HAP-1 (cell line): Measurements from ENCODE around the gene TPH1.
"Not testable (repeated sequence)": the region's sequence is repeated elsewhere in the genome, so short reads cannot be mapped to it uniquely, and the experiment has no call there.

ENCODE experiments used
- DNase-seq, 2 experiments: peaks; one replicate each; pipeline ENCODE4 v3.0.0-alpha.2; 2016 to 2020; ENCODE audit warnings: low spot score in 2 of 2
- H3K27me3 ChIP-seq: fragments of 250-450 bp; sonication (Bioruptor Pico); 2 replicates; pipeline ENCODE4 v1.5.1; 2020; ENCODE audit warnings: low read depth, mild to moderate bottlenecking, moderate library complexity
- H3K36me3 ChIP-seq: fragments of 250-450 bp; sonication (Bioruptor Pico); replicated peaks from 2 replicates; pipeline ENCODE4 v1.5.1; 2020; ENCODE audit warnings: mild to moderate bottlenecking
- H3K4me1 ChIP-seq: fragments of 250-450 bp; sonication (Bioruptor Pico); 2 replicates; pipeline ENCODE4 v1.5.1; 2020; ENCODE audit warnings: mild to moderate bottlenecking
- H3K4me3 ChIP-seq: fragments of 250-450 bp; sonication (Bioruptor Pico); 2 replicates; pipeline ENCODE4 v1.5.1; 2020; ENCODE audit warnings: mild to moderate bottlenecking, moderate library complexity
- H3K9me3 ChIP-seq: fragments of 250-450 bp; sonication (Bioruptor Pico); 2 replicates; pipeline ENCODE4 v1.5.1; 2020; ENCODE audit warnings: mild to moderate bottlenecking, moderate library complexity
- in situ Hi-C: fragments of 300-500 bp; cut with MboI; formaldehyde crosslinking; loops from 3 replicates; pipeline ENCODE4 v1.14.3; 2020; ENCODE audit warnings: low sequenced_read_pairs, inconsistent platforms, mixed read lengths

TPH1 gene

DNA sequence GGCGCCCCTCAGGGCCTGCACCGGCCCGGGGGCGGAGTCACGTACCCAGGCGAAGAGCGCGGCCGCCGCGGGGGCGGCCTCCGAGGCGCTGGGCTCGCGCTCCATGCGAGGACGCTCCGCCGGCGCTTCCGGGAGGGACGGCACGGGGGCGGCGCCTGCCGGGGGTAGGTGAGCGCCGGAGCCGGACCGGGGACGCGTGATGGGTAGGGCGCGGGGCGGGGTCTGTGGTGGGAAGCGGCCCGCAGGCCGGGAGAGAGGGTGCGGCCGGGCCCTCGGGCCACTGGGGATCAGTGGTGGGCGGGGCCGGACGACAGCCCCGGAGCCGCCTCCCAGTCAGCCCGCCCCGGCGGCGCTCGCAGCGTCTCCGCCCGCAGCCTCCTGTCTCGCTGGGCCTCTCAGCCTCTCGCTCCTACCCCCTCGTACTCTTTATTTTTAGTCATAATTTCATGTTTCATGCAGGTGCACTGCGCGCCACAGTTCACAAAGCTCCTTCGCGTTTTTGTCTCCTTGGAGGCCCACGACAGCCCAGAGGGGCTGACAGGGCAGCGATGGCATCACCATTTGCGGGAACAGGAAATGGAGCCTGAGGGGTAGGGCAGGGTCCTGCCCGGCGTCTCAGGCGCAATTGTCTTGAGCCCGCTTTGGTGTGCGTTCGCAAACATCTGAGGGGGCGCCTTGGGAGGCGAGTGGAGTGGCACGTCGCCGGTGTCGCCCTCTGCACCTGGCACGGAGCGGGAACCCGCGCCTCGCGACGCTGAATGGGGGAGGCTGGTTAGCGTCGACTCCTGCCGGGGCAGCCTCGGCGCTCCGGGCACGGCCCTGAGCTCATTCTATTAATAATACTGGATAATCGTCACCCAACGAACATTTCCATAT is 32.9 kb downstream of the TPH1 start, which contains the start of gene SERGEF:
Gene SERGEF, minus strand, starts transcription at position 142 of the 876 bp plus-strand sequence. Its CDS starts 37 bp downstream, at position 105.
- Histone ChIP-seq H3K27me3 (no peaks in the 10 kb centered on the region), H3K4me1 (peaks cover 35% of the 10 kb centered on the region), H3K9me3 (no peaks in the 10 kb centered on the region), H3K36me3 (no peaks in the 10 kb centered on the region), H3K4me3 (peak within 1 kb of the TSS; percentile 66)
- peak; percentile 95 to 98 for DNase-seq
- in situ Hi-C loops, result no loop called here

DNA sequence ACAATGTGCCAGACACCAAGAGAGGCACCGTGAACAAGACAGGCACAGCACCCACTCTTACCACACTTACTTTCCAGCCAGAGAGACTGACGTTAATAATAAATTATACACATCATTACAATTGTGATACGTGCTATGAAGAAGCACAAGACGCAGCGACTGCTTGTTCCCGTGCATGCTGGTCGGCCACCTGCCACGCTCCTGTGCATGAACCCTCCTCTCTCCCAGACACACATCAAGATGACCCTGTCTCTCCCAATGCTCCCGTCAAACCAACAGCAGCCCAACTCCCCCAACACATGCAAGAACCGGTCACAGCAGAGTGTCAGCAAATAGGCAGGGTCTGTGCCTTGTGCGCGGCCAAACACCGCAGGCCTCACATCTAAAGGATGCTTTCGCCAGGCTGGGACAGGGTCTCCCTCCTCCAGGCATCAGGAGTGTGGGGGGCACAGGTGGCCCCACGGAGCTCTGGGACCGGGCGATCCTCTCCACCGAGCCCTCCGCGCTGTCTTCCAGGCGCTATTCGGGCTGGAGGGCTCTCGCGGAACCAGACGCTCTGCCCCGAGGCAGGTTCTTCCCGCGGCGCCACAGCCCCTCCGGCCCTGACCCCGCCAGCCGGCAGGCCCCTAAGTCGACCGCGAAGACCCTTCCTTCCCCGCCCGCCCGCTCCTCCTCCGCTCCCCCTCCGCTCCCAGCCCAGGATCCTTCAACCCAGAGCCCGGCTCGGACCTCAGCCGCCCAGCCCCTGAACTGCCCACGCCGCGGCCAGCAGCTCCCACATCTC is 33.8 kb downstream of the TPH1 start:
- peak; percentile 28 to 57 for DNase-seq
- no peaks in the 10 kb centered on the region for H3K27me3 ChIP-seq
- H3K36me3 ChIP-seq, result peaks cover 8% of the 10 kb centered on the region; the same call in 1 of the 2 replicates
- in situ Hi-C loops, result no loop called here
- peaks cover 35% of the 10 kb centered on the region for H3K4me1 ChIP-seq
- H3K4me3 ChIP-seq, result peak overlapping the region; percentile 66
- no peaks in the 10 kb centered on the region for H3K9me3 ChIP-seq

DNA sequence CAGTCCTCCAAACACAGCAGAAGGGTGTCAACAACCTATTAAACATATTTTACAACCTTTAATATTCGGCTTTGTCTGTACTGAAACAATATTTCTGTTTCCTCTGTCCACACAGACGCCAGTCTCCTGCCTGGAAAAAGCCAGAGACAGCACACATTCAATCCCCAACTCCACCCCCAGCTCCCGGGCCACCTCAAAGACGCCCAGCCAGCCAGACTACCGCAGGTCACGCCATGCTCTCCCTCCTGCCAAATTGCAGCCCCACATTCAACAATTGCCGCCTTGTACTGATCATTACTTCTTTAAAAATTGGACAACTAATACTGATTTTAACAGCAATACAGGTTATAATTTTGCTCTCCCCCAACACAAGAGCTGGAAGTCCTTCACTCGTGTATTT is 34.4 kb downstream of the TPH1 start:
- H3K4me3 ChIP-seq, result peak overlapping the region; percentile 66
- DNase-seq, result peak; percentile 46 to 74
- H3K9me3 ChIP-seq, result no peaks in the 10 kb centered on the region
- H3K4me1 ChIP-seq, result peaks cover 28% of the 10 kb centered on the region
- no peaks in the 10 kb centered on the region for H3K27me3 ChIP-seq
- H3K36me3 ChIP-seq, result peaks cover 13% of the 10 kb centered on the region
- in situ Hi-C loops, result no loop called here

DNA sequence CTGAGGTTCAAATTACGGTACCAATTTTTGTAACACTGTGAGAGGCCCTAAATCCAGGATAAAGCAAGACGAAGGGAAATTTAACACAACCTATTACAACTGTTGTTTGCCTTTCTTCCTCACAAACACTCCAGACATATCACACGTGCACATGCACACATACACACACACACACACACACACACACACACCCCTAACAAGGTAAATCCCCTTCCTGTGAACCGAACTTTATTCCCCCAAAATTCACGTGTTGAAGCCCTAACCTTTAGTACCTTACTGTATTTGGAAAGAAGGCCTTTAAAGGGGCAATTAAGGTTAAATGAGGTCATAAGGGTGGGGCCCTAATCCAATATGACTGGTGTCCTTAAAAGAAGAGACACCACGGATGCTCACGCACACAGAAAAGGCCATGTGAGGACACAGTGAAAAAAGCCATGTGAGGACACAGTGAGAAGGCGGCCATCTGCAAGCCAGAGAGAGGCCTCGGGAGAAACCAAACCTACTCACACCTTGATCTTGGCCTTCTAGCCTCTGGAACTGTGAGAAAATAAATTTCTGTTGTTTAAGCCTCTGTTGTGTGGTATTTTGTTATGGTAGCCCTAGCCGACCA is 35.0 kb downstream of the TPH1 start:
- H3K4me1 ChIP-seq, result peaks cover 25% of the 10 kb centered on the region
- DNase-seq, result peak; percentile 46 to 61

DNA sequence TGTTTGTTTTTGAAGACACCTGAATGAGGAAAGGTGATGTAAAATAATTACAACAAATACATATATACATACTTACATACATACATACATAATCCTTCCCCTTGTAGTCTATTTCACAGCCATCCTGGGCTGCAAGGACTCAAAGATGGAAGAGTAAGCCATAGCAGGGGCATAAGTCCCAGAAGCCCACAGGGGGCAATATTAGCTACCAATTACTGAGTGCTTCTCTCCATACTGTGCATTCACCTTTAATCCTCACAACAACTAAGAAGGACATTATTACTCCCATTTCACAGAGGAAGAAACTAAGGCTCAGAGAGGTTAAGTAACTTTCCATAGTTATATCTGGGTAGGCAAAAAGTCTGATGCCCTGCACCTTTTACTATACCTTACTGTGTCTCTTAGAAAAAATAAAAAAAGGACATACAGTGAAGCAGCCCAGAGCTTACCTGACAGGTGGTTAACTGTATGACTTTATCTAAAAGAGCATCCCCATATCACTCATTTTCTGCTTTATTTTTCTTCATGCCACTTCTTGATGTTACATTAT is 35.9 kb downstream of the TPH1 start:
- H3K27me3 ChIP-seq, result no peaks in the 10 kb centered on the region
- no peak overlapping the region for H3K4me3 ChIP-seq
- in situ Hi-C loops, result no loop called here
- no peak for DNase-seq
- H3K4me1 ChIP-seq, result peaks cover 25% of the 10 kb centered on the region
- H3K36me3 ChIP-seq, result peaks cover 26% of the 10 kb centered on the region
- H3K9me3 ChIP-seq, result no peaks in the 10 kb centered on the region

More for the DNA sequence above, 35.0 kb downstream of the TPH1 start:
- in situ Hi-C loops, result no loop called here
- Histone ChIP-seq H3K27me3 (no peaks in the 10 kb centered on the region), H3K36me3 (peaks cover 19% of the 10 kb centered on the region), H3K9me3 (no peaks in the 10 kb centered on the region), H3K4me3 (peak overlapping the region; percentile 66)

DNA sequence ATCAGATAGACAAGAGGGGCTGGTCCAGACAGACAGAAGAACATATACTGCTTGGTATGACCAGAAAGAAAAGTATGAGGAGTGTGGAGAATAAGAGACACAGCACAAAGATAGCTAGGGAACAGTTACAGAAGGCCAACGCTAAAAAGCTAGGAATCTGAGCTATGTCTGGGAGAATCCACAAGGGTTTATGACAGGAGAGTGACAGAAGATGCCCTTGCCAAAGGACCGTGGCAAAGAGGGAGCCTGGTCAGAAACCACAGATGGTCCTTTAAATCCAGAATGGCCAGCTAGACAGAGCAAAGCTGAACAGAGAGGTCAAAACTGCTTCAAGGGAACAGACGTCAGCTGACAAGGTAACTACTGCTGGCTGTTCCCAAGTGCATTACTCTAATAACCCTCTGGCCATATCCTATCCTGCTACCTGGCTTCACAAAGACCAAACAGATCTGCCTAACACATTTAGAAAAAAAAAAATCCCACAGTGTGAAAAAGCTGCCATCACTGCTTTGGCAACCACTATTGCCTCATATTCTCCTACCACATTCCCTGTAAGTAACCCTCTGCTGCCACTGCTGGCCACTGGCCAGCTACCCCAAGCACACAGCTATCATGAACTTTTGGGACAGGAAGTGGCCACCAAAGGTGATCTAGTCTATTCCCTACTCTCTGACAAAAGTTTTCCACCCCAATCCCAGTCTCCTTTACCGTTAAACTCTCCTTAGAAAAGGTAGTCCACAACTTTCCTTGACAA is 40.5 kb downstream of the TPH1 start:
- no peak for DNase-seq
- in situ Hi-C loops, result no loop called here
- H3K36me3 ChIP-seq, result peaks cover 66% of the 10 kb centered on the region

DNA sequence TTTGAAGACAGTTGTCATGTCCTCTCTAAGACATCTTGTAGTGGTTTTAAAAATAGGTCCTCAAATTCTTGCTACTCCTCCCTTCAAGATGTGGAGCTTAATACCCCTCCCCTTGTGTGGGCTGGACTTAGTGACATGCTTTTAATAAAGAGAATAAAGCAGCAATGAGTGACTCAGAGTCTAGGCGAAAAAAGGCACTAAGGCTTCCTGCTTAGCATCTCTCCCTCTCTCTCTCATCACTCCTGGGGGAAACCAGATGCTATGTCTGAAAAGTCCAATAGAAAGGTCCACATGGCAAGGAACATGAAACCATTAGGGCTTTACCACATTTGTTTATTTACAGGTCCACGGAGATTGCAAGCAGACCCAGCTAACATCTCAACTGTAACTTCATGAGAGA is 44.9 kb downstream of the TPH1 start:
- Histone ChIP-seq H3K27me3 (no peaks in the 10 kb centered on the region), H3K36me3 (peaks cover 75% of the 10 kb centered on the region), H3K9me3 (no peaks in the 10 kb centered on the region), H3K4me1 (no peaks in the 10 kb centered on the region), H3K4me3 (no peak overlapping the region)
- in situ Hi-C loops, result no loop called here
- no peak for DNase-seq

More for the DNA sequence above, 40.5 kb downstream of the TPH1 start:
- Histone ChIP-seq H3K9me3 (no peaks in the 10 kb centered on the region), H3K27me3 (no peaks in the 10 kb centered on the region), H3K4me1 (peaks cover 9% of the 10 kb centered on the region), H3K4me3 (no peak overlapping the region)

DNA sequence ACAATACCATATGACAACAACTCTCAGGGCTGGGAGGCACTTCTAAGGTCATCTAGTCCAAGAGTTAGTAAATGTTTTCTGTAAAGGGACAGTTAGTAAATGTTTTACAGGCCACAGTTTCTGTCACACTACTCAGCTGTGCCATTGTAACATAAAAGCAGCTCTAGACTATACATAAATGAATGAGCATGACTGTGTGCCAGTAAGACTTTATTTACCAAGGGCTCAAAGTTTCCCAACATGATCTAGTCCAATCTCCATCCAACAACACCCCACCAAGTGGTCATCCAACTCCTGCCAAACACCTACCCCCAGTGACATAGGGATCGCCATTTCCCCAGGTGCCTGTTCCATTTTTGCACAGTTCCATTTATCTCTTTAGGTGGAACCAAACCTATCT is 45.3 kb downstream of the TPH1 start:
- Histone ChIP-seq H3K36me3 (peaks cover 71% of the 10 kb centered on the region), H3K4me1 (no peaks in the 10 kb centered on the region), H3K4me3 (no peak overlapping the region), H3K9me3 (no peaks in the 10 kb centered on the region), H3K27me3 (no peaks in the 10 kb centered on the region)
- no peak for DNase-seq
- in situ Hi-C loops, result no loop called here

DNA sequence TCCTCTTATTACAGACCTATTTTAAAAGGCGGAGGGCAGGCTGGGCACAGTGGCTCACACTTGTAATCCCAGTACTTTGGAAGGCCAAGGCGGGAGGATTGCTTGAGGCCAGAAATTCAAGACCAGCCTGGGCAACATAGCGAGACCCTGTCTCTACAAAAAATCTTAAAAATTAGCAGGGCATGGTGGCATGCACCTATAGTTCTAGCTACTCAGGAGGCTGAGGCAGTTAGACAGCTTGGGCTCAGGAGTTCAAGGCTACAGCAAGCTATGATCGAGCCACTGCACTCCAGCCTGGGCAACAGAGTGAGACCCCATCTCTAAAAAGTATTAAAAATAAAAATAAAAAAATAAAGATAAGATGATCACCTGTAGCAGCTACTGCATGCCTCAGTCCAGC is 45.9 kb downstream of the TPH1 start:
- H3K27me3 ChIP-seq, H3K4me3 ChIP-seq, in situ Hi-C loops, H3K9me3 ChIP-seq, H3K4me1 ChIP-seq, DNase-seq: not testable (repeated sequence)
- peaks cover 71% of the 10 kb centered on the region for H3K36me3 ChIP-seq
